Measurements from ENCODE around the gene ZNF664.

GRCh38 chr12:123996581-123996980 lies 23.6 kb downstream of the ZNF664 start:
- TF ChIP-seq POLR2A (IDR thresholded peaks at IDR 0.05; ENCODE audit: low read depth) (no peak), CTCF (IDR thresholded peaks at IDR 0.05) (no peak), EP300 (IDR thresholded peaks at IDR 0.05) (no peak)
